Measurements from ENCODE around the gene ERG.
A peak's percentile ranks its signal among the peaks of the same experiment; 100 is the strongest.

The ERG gene

GRCh38 chr21:38386967-38387366 lies 111.3 kb downstream of the ERG start:
- Histone ChIP-seq H3K36me3 (ENCODE audit: control insufficient read depth in 1 of 2, insufficient read depth in 2 of 2, low read length in 2 of 2) (no peaks in the 10 kb centered on the region), H3K27ac (ENCODE audit: low read length) (no peak overlapping the region), H3K27me3 (ENCODE audit: low read depth, low read length) (no peaks in the 10 kb centered on the region), H3K4me1 (ENCODE audit: control insufficient read depth in 1 of 2, insufficient read depth in 2 of 2, low read length in 2 of 2) (peaks cover 0 to 3% of the 10 kb centered on the region in 2 donors), H3K4me3 (ENCODE audit: low read depth in 1 of 2, low read length in 2 of 2) (no peak overlapping the region), H3K9me3 (ENCODE audit: control insufficient read depth in 1 of 2, low read length in 2 of 2) (no peaks in the 10 kb centered on the region)

GRCh38 chr21:38385427-38386175 lies 112.7 kb downstream of the ERG start:
- H3K9me3 ChIP-seq (ENCODE audit: control insufficient read depth in 1 of 2, low read length in 2 of 2), result no peaks in the 10 kb centered on the region
- H3K27me3 ChIP-seq (ENCODE audit: low read depth, low read length), result no peaks in the 10 kb centered on the region
- H3K4me3 ChIP-seq (ENCODE audit: low read depth in 1 of 2, low read length in 2 of 2), result no peak overlapping the region
- no peak overlapping the region for H3K27ac ChIP-seq (ENCODE audit: low read length)
- H3K4me1 ChIP-seq (ENCODE audit: control insufficient read depth in 1 of 2, insufficient read depth in 2 of 2, low read length in 2 of 2), result peaks cover 0 to 3% of the 10 kb centered on the region in 2 donors
- no peaks in the 10 kb centered on the region for H3K36me3 ChIP-seq (ENCODE audit: control insufficient read depth in 1 of 2, insufficient read depth in 2 of 2, low read length in 2 of 2)

GRCh38 chr21:38384675-38385426 lies 113.4 kb downstream of the ERG start:
- H3K9me3 ChIP-seq (ENCODE audit: control insufficient read depth in 1 of 2, low read length in 2 of 2), result no peaks in the 10 kb centered on the region
- peaks cover 0 to 3% of the 10 kb centered on the region in 2 donors for H3K4me1 ChIP-seq (ENCODE audit: control insufficient read depth in 1 of 2, insufficient read depth in 2 of 2, low read length in 2 of 2)
- no peak overlapping the region for H3K4me3 ChIP-seq (ENCODE audit: low read depth in 1 of 2, low read length in 2 of 2)
- H3K36me3 ChIP-seq (ENCODE audit: control insufficient read depth in 1 of 2, insufficient read depth in 2 of 2, low read length in 2 of 2), result no peaks in the 10 kb centered on the region
- H3K27me3 ChIP-seq (ENCODE audit: low read depth, low read length), result no peaks in the 10 kb centered on the region
- no peak overlapping the region for H3K27ac ChIP-seq (ENCODE audit: low read length)

GRCh38 chr21:38384238-38384560 lies 114.1 kb downstream of the ERG start:
- Histone ChIP-seq H3K27ac (ENCODE audit: low read length) (no peak overlapping the region), H3K36me3 (ENCODE audit: control insufficient read depth in 1 of 2, insufficient read depth in 2 of 2, low read length in 2 of 2) (no peaks in the 10 kb centered on the region), H3K4me1 (ENCODE audit: control insufficient read depth in 1 of 2, insufficient read depth in 2 of 2, low read length in 2 of 2) (peaks cover 0 to 3% of the 10 kb centered on the region in 2 donors), H3K4me3 (ENCODE audit: low read depth in 1 of 2, low read length in 2 of 2) (no peak overlapping the region), H3K9me3 (ENCODE audit: control insufficient read depth in 1 of 2, low read length in 2 of 2) (no peaks in the 10 kb centered on the region), H3K27me3 (ENCODE audit: low read depth, low read length) (no peaks in the 10 kb centered on the region)

GRCh38 chr21:38383411-38384237 lies 114.7 kb downstream of the ERG start:
- no peaks in the 10 kb centered on the region for H3K36me3 ChIP-seq (ENCODE audit: control insufficient read depth in 1 of 2, insufficient read depth in 2 of 2, low read length in 2 of 2)
- H3K4me3 ChIP-seq (ENCODE audit: low read depth in 1 of 2, low read length in 2 of 2), result no peak overlapping the region
- H3K27ac ChIP-seq (ENCODE audit: low read length), result no peak overlapping the region
- no peaks in the 10 kb centered on the region for H3K9me3 ChIP-seq (ENCODE audit: control insufficient read depth in 1 of 2, low read length in 2 of 2)
- H3K4me1 ChIP-seq (ENCODE audit: control insufficient read depth in 1 of 2, insufficient read depth in 2 of 2, low read length in 2 of 2), result peaks cover 0 to 3% of the 10 kb centered on the region in 2 donors
- H3K27me3 ChIP-seq (ENCODE audit: low read depth, low read length), result no peaks in the 10 kb centered on the region

- Histone ChIP-seq H3K4me3 (ENCODE audit: low read depth in 1 of 2, low read length in 2 of 2) (no peak overlapping the region), H3K36me3 (ENCODE audit: control insufficient read depth in 1 of 2, insufficient read depth in 2 of 2, low read length in 2 of 2) (no peaks in the 10 kb centered on the region), H3K4me1 (ENCODE audit: control insufficient read depth in 1 of 2, insufficient read depth in 2 of 2, low read length in 2 of 2) (peaks cover 0 to 3% of the 10 kb centered on the region in 2 donors), H3K27ac (ENCODE audit: low read length) (no peak overlapping the region), H3K9me3 (ENCODE audit: control insufficient read depth in 1 of 2, low read length in 2 of 2) (no peaks in the 10 kb centered on the region), H3K27me3 (ENCODE audit: low read depth, low read length) (no peaks in the 10 kb centered on the region)
Observed at GRCh38 chr21:38380481-38381137, 117.7 kb downstream of the ERG start.

- Histone ChIP-seq H3K36me3 (ENCODE audit: control insufficient read depth in 1 of 2, insufficient read depth in 2 of 2, low read length in 2 of 2) (no peaks in the 10 kb centered on the region), H3K27me3 (ENCODE audit: low read depth, low read length) (no peaks in the 10 kb centered on the region), H3K9me3 (ENCODE audit: control insufficient read depth in 1 of 2, low read length in 2 of 2) (no peaks in the 10 kb centered on the region), H3K4me3 (ENCODE audit: low read depth in 1 of 2, low read length in 2 of 2) (no peak overlapping the region), H3K4me1 (ENCODE audit: control insufficient read depth in 1 of 2, insufficient read depth in 2 of 2, low read length in 2 of 2) (peaks cover 0 to 2% of the 10 kb centered on the region in 2 donors), H3K27ac (ENCODE audit: low read length) (no peak overlapping the region)
Observed at GRCh38 chr21:38379147-38379546, 119.1 kb downstream of the ERG start.

GRCh38 chr21:38377165-38378088 lies 120.8 kb downstream of the ERG start:
- no peaks in the 10 kb centered on the region for H3K36me3 ChIP-seq (ENCODE audit: control insufficient read depth in 1 of 2, insufficient read depth in 2 of 2, low read length in 2 of 2)
- H3K27ac ChIP-seq (ENCODE audit: low read length), result no peak overlapping the region
- no peaks in the 10 kb centered on the region for H3K27me3 ChIP-seq (ENCODE audit: low read depth, low read length)
- H3K9me3 ChIP-seq (ENCODE audit: control insufficient read depth in 1 of 2, low read length in 2 of 2), result no peaks in the 10 kb centered on the region
- no peak overlapping the region for H3K4me3 ChIP-seq (ENCODE audit: low read depth in 1 of 2, low read length in 2 of 2)
- no peaks in the 10 kb centered on the region for H3K4me1 ChIP-seq (ENCODE audit: control insufficient read depth in 1 of 2, insufficient read depth in 2 of 2, low read length in 2 of 2)

GRCh38 chr21:38376693-38377092 lies 121.6 kb downstream of the ERG start:
- Histone ChIP-seq H3K36me3 (ENCODE audit: control insufficient read depth in 1 of 2, insufficient read depth in 2 of 2, low read length in 2 of 2) (no peaks in the 10 kb centered on the region), H3K4me3 (ENCODE audit: low read depth in 1 of 2, low read length in 2 of 2) (peak overlapping the region; percentile 13 to 33), H3K27ac (ENCODE audit: low read length) (no peak overlapping the region), H3K9me3 (ENCODE audit: control insufficient read depth in 1 of 2, low read length in 2 of 2) (no peaks in the 10 kb centered on the region), H3K27me3 (ENCODE audit: low read depth, low read length) (no peaks in the 10 kb centered on the region), H3K4me1 (ENCODE audit: control insufficient read depth in 1 of 2, insufficient read depth in 2 of 2, low read length in 2 of 2) (no peaks in the 10 kb centered on the region)

- Histone ChIP-seq H3K4me1 (ENCODE audit: control insufficient read depth in 1 of 2, insufficient read depth in 2 of 2, low read length in 2 of 2) (no peaks in the 10 kb centered on the region), H3K9me3 (ENCODE audit: control insufficient read depth in 1 of 2, low read length in 2 of 2) (no peaks in the 10 kb centered on the region), H3K4me3 (ENCODE audit: low read depth in 1 of 2, low read length in 2 of 2) (peak overlapping the region; percentile 13 to 33), H3K27ac (ENCODE audit: low read length) (no peak overlapping the region), H3K36me3 (ENCODE audit: control insufficient read depth in 1 of 2, insufficient read depth in 2 of 2, low read length in 2 of 2) (no peaks in the 10 kb centered on the region), H3K27me3 (ENCODE audit: low read depth, low read length) (no peaks in the 10 kb centered on the region)
Observed at GRCh38 chr21:38376235-38376634, 122.0 kb downstream of the ERG start.

Data from muscle layer of duodenum (tissue), 2 donors.